ENCODE results near the gene SGTA.
"Not testable (repeated sequence)": the region's sequence is repeated elsewhere in the genome, so short reads cannot be mapped to it uniquely, and the experiment has no call there.

Gene SGTA

DNA sequence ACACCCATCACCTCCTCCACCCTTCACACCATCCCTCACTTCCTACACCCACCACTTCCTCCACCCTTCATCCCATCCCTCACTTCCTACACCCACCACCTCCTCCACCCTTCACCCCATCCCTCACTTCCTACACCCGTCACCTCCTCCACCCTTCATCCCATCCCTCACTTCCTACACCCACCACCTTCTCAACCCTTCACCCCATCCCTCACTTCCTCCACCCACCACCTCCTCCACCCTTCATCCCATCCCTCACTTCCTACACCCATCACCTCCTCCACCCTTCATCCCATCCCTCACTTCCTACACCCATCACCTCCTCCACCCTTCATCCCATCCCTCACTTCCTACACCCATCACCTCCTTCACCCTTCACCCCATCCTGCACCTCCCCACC lies 69.0 kb downstream of the SGTA start:
- not testable (repeated sequence) for DNase-seq (ENCODE audit: low read depth, low spot score)

DNA sequence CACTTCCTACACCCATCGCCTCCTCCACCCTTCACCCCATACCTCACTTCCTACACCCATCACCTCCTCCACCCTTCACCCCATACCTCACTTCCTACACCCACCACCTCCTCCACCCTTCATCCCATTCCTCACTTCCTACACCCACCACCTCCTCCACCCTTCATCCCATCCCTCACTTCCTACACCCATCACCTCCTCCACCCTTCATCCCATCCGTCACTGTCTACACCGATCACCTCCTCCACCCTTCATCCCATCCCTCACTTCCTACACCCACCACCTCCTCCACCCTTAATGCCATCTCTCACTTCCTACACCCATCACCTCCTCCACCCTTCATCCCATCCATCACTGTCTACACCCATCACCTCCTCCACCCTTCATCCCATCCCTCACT lies 69.9 kb downstream of the SGTA start:
- DNase-seq (ENCODE audit: low read depth, low spot score), result not testable (repeated sequence)

DNA sequence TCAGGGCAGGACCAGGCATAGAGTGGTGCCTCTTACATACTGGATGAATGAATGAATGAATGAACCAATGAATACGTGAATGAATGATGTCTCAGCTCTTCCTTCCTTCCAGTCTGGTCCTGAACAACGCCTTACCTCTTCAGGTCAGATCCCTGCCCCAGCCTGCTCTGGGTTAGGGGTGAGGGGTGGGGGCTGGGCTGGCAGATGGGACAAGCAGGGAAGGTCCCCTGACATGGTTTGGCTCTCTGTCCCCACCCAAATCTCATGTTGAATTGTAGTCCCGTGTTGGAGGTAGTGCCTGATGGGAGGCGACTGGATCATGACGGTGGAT lies 71.2 kb downstream of the SGTA start:
- DNase-seq (ENCODE audit: low read depth, low spot score), result no peak

DNA sequence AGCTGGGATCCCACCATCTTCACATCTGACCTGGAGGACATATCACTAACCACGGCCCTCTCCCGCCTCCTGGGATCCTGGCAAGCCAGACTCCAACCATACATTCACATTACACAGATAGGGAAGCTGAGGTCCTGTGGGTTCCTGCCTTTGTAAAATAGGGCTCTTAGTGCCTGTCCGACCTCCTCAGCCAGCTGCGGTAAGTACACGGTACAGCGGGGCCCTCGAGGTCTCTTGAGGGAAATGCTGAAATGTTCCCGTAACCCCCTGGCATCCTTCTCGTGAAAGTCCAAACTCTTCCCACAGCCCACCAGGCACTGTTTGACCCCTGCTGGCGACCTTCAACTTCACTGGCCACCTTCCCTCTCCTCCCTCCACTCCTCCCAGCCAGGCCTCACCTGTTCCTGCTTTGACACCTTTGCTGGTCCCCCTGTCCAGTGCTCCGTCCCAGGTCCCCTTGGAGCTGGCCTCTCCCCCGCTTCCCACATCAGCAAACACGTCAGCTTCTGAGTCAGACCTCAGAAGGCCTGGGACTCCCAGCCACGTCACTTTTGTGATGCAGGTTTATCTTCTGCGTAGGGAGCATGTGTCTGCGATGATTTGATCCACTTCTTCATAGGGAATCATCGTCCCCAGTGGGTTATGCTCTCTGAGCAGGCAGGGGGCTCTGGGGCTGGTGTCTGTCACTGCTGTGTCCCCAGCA lies 71.8 kb downstream of the SGTA start:
- no peak for DNase-seq (ENCODE audit: low read depth, low spot score)

DNA sequence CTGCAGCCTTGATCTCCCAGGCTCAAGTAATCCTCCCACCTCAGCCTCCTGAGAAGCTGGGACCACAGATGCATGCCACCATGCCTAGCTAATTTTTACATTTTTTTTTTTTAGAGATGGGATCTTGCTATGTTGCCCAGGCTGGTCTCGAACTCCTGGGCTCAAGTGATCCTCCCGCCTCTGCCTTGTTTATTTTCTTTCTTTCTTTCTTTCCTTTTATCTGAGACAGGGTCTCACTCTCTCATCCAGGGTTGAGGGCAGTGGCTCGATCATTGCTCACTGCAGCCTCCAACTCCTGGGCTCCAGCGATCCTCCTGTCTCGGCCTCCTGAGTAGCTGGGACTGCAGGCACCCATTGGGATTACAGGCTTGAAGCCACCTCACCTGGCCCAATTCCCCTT lies 76.8 kb downstream of the SGTA start:
- no peak for DNase-seq (ENCODE audit: low read depth, low spot score)

Measured in activated CD4-positive, CD25-positive, alpha-beta regulatory T cell treated with anti-CD3 and anti-CD28 coated beads, Interleukin-2, amount 50 U/mL, for 16 hours (primary cell).